HK-2 (cell line): ENCODE measurements around the gene EME2.
"Not testable (repeated sequence)": the region's sequence is repeated elsewhere in the genome, so short reads cannot be mapped to it uniquely, and the experiment has no call there.

Experiments
- DNase-seq: peaks from one replicate; pipeline ENCODE4 v3.0.0-alpha.2; 2018; ENCODE audit not compliant: unreplicated experiment

The EME2 gene

DNA sequence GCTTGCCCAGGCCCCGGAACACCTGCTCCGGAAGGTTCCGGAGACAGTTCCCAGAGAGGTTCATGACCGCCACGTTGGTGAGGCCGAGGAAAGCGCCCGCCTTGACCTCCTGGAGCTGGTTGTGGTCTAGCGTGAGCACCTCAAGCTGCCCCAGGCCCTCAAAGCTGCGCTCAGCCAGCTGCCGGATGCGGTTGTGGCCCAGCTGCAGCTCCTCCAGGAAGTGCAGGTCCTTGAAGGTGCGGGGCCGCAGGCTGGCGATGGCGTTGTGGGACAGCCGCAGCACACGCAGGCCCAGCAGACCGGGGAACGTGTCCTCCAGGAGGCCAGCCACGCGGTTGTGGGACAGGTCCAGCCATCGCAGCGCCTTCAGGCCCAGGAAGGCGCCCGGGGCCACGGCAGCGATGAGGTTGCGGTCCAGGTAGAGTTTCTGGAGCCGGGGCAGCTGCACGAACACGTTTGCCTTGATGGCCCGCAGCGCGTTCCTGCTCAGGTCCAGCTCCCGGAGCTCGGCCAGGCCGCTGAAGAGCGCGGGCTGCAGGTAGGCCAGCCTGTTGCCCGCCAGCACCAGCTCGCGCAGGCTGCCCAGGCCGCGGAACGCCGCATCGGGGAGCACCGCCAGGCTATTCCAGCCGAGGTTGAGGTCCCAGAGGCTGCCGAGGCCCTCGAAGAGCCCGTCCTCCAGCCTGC lies 18.8 kb downstream of the EME2 start:
- DNase-seq = no peak

DNA sequence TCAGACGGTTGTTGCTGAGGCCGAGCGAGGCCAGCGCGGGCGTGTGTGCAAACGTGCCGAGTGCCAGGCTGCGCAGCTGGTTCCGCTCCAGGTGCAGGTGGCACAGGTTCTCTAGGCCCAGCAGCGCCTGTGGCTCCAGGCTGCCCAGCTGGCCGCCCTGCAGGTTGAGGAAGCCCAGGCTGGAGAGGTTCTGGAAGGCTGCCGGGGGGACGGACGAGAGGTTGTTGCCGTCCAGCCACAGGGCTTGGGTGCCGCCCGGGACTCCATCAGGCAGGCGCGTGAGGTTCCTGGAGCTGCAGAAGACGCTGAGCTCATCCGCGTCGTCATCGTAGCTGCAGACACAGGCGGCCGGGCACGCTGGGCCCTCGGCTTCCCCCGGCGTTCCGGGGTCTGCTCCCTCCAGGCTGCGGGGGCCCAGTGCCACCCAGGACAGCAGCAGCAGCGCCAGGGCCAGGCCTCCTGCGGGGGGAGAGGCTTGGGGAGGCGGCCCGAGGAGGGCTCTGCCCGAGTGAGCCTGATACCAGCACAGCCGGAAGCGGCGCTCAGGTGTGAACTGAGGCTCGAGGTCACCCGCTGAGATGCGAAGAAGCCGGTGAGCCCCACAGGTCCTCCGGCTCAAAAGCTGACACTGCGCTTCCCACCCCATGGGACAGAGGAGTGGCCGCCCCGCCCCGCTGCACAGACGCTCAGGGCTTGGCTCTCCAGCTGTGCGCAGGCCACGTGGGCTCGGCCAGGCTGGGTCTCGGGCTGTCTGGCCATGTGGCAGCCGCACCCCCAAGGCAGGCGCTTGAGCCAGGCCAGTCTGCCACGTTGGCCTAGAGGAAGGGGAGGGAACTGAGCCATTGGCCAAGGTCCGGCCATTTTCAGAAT lies 19.6 kb downstream of the EME2 start:
- DNase-seq = no peak

DNA sequence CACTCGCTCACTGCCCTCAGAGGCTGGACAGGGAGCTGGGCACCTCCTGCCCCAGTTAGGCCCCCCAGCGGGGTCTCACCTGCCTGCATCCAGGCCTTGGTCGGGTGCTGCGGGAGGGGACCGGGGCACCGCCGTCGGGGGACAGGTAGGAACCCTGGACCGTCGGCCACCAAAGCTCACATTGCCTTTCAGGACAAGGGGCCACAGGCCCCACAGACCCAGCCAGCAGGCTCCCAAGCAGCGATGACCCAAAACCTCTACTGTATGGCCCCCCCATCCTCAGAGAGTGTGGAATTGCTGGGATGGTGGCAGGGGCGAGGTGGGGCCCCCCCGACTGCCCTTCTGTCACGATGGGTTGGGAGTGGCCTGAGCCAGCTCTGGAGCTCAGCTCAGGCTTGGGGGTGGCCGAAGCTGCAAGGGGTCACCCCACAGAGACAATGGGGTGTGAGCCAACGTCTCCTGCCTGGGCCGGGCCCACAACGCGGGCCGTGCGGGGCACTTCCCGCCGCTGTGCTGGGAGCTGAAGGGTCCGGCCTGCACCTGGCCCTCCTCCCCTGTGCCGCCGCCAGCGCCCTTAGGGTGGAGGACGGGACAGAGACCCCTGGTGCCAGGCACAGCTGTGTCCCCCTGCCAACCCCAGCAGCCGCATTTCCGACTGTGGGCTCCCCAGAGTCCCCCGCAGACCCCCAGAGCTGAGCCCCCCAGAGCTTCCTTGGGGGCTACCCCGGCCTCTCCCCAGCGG lies 20.4 kb downstream of the EME2 start:
- DNase-seq = no peak

DNA sequence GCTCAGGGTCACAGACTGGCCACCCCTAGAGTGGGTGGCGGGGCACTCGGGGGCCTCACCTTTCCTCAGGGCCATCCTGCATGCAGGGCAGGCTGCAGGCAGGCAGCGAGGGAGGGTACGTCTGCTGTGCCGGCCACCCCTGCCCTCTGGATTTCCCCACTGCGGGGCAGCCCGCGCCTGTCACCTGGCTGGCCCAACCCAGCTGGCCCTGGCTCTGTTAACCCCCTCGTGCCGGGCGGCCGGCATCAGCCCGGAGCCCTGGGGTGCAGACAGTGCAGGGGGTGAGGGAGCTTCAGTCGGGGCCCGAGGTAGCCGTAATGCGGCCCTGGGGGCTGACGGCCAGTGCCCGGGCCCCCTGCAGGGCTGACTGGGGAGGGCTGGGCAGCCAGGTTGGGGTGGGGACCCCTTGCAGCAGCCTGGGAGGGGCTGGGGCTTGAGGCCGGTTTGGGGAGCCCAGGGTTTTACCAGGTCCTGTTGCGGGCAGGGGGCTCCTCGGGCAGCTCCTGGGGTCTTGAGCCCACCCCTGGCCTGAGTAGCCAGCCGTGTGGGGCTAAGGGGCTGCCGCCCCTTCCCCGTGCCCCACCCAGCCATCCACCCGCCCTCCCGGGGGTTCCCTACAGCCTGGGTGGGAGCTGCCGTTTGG lies 21.1 kb downstream of the EME2 start, which contains the start of gene IGFALS:
Gene IGFALS, minus strand, starts transcription at position 128 of the 643 bp plus-strand sequence. Its CDS starts 53 bp downstream, at position 75.
- DNase-seq = no peak

DNA sequence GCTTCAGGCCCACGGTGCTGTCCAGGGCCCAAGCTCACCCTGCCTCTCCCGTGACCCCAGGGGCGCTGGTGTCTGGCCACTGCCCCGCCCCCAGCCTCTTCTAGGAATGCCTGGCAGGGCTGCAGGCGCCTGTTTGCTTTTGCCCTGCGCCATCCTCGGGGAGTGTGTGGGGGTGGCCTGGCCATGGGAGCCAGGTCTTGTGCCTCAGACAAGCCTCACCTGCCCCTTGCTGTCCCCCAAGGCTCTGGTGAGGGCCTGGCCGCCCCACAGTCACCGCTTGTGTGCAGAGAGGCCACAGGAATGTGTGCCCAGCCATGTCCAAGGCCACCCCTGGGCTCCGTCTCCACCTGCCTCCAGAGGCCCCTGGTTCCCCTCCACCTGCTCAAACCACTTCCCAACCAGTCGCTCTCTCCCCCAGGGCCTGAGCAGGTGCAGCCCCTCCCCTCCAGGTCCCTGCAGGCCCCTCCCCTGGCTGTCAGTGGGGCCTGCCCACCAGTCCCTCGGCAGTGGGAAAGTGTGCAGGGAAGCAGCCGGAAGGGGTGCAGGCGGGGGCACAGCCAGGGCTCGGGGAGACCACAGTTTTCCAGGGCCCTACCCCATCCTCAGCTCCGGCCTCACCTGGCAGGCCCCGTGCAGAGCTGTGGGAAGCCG lies 21.7 kb downstream of the EME2 start:
- no peak for DNase-seq

DNA sequence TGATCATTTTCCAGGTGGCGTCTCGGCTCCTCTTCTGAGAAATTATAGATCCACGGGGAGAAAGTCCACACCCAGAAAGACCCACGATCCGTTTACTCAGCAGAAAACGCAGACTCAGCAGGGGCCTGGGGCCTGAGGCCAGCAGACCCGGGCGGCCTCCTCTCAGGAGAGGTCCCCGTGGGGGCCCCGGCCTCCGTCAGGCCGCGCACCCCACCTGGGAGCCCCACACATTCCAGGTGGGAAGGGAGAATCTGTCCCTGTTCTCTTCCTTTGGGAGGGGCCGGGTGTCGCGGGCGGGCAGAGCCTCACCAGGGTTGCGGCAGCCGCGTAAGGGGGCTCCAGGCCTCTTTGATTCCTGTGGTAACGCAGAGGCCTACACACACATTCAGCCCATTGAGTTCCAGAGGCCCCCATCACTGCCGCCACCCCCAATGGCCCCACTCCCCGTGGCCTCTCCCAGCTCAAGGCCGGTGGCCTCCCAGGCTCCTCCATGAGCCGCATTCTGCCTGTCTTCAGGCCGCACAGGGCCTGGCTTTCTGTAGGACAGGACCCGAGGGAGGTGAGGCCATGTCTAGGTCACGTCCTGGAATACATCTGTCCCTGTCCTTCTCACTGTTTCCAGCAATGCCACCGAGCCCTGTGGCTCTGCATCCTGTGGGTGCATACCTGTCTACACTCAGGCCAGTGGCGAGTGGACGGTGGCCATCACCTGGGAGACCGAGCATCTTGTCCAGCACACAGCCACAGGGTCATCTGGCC lies 22.5 kb downstream of the EME2 start:
- no peak for DNase-seq

DNA sequence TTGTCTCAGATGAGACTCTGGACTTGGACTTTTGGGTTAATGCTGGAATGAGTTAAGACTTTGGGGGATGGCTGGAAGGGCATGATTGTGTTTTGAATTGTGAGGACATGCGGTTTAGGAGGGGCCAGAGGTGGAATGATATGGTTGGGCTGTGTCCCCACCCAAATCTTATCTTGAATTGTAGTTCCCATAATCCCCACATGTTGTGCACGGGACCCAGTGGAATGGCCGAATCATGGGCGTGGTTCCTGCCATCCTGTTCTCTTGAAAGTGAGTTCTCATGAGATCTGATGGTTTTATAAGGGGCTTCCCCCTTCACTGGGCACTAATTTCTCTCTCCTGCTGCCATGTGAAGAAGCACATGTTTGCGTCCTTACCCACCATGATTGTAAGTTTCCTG lies 26.7 kb downstream of the EME2 start:
- not testable (repeated sequence) for DNase-seq

DNA sequence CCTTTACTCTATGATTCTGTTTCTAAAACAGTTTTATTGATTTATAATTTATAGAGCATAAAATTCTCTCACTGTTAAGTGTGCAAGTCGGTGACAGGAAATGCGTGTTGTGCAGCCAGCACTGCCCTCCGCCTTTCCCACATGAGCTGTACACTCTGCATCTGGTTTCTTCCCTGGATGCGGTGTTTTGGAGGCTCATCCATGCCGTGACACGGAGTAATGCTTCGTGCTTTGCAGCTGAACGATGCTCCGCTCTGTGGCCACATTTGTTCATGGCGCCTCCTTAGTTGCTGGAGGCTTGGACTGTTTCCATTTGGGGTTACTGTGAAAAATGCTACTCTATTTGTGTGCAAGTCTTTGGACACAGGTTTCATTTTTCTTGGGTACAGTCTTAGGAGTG lies 28.1 kb downstream of the EME2 start:
- no peak for DNase-seq

DNA sequence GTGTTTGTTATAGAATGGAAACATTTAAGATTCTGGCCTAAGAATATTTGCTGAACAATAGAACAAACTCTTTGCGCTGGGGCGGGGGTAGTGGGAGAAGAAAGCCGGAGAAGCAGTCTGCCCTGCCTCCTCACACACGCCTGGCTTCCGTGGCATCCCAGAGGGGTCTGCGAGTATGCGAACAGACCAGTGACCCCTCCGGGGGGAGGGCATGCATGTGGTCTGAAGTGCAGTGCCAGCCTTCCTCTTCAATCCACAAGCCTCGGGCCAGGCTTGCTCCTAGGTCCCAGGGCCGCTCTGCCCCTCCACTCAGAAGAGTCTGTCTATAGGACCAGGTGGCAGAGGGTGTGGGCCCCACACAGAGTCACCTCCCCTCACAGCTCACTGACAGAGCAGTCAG lies 35.0 kb downstream of the EME2 start:
- no peak for DNase-seq

DNA sequence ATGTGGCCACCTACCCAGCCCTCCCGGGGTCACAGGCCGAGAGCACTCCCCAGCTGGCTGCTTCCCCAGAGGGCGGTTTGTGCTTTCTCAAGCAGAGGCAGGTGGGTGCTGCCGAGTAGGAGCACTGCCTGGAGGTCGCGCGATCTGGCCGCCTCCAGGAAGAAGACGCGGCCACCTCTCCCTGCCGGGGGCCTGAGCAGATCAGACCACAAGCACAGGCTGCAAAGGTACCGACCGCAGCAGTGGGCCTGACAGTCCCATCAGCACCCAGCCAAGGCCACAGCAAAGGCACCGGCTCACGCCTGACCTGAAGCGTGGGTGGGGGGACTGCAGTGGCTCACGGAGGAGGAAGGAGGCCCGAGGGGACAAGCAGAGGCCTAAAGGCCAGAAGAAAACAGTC lies 36.1 kb downstream of the EME2 start:
- no peak for DNase-seq

DNA sequence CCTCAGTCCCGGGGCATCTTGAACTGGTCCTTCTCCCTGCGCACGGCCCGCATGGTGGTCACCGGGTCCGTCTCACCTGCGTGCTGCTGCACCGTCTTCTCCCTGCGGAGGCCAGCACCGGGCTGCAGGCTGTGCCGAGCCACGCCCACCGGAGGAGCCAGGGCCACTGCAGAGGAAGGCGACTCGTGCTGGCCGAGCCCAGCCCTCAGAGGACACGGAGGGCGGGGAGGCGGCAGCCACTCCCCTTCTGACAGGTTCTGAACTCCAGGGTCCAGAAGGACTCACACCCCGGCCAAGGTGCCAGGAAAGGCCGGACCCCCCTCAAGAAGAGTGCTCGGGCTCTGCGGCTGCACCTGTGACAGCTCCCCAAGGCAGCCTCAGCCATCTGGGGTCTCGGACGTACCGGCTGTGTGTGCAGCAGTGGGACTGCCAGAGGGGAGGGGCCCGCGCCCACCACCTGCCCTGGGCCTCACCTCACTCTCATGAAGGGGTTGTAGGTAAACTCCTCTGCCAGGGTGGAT lies 36.7 kb downstream of the EME2 start:
- DNase-seq = no peak

DNA sequence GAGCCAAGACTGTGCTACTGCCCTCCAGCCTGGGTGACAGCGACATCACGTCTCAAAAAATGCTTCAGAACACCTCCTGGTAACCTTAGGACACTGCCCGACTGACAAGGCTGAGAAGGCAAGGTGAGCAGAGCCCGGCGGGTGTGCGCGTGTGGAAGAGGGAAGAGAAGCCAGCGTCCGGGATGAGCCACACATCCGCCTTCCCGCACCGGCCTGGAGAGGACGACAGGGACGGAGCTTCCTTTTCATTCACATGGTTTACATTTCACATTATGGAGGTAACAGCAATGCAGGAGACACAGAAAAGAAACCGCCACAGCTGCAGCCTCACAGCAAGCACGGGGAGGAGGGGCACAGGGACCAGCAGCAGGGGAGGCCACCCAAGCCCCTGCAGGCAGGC lies 37.5 kb downstream of the EME2 start:
- DNase-seq = no peak

DNA sequence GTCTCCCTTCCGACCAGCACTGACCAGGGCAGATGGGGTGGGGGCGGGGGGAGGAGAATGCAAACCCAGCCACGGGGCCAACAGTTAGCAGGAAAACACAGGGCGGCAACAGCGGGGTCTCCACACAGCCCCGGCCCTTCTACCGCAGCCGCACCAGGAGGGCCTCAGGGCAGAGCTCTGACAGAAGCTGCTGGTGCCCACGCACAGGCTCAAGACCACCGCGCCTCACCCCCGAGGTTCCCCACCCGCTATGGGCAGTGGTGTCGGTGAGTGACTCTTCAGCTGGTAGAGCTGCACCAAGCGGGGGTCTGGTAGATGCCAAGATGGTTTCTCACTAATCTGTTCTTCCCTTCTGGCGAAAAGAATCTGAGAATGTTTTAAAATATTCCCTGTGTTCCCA lies 37.9 kb downstream of the EME2 start:
- DNase-seq = no peak

DNA sequence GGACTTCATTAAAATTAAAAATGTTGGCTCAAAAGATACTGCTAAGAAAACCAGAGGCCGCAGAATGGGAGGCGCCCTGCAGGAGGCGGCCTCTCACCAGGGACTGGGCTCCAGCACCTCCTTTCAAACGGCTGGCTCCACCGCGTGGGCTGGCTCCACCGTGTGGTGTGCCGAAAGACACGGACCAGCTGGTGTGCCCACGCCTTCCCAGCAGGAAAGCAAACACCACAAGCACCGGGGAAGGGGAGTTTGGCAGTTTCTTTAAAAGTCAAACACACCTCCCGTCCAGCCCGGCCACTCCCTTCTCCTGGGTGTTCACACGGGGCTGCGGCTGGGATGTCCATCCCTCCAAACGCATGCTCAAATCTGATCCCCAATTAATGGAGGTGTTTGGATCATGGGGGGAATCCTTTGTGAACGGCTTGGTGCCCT lies 40.1 kb downstream of the EME2 start:
- no peak for DNase-seq

DNA sequence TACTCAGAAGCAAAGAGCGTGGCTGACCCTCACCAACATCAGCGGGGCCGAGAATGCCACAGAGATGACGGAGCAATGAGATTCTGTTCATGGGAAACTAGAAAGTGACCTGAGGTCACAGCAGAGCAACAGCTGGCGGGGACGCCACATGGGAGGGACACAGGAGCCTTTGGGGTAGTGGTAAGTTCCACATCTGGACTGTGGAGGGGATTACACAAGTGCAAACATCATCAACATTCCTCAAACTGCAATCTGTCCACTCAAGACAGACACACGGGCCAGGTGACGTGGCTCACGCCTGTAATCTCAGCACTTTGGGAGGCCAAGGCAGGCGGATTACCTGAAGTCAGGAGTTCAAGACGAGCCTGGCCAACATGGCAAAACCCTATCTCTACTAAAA lies 42.9 kb downstream of the EME2 start:
- no peak for DNase-seq

DNA sequence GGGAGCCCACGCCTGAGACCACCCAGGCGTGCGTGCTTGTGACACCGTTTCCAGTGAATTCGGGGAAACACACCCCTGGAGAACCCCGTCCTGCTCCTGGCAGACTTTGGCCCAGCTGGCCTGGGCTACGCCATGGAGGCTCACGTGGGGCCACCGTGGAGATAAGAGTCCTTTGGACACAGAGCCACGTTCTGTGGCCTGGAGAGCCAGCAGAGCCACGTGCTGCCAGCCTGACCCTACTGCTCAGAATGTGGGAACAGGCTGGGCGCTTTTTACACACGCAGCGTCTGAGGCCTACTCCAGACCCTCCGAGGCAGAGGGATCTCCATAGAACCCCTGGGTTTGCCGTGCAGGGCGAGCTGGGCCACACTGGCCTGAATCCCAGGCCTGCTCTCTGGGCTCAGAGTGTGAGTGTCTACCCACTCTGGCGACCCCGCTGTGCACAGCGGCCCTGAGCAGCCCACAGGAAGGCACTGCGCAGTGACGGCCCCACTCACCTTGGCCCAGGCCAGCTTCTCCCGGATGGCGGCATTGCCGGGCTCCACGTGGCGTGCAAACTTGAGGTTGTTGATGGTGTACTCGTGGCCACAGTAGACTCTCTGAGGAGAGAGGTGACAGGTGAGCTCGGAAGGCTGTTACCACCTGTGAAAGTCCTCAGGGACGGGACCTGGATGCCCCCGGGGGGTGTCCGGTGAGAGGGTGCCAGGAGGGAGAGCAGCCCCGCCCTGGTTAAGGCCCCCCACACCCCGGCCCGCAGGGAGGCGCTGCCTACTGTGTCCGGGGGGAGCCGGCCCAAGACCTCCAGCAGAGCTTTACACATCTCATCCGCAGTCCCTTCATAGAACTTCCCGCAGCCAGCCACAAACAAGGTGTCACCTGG lies 44.0 kb downstream of the EME2 start:
- no peak for DNase-seq

DNA sequence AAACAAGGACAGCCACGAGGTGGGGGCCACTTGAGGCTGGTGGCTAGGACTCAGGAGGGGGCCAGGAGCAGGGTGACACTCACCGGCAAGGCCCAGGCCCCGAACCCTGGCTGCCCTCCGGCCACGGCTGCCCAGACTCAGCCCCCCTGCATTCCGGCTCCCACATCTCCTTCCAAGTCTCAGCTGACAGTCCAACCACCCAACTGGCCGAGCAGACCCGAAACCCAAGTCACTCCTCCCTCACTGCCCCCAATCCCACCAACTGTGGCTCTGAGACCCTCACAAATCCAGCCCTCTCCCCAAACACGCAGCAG lies 44.6 kb downstream of the EME2 start:
- no peak for DNase-seq

DNA sequence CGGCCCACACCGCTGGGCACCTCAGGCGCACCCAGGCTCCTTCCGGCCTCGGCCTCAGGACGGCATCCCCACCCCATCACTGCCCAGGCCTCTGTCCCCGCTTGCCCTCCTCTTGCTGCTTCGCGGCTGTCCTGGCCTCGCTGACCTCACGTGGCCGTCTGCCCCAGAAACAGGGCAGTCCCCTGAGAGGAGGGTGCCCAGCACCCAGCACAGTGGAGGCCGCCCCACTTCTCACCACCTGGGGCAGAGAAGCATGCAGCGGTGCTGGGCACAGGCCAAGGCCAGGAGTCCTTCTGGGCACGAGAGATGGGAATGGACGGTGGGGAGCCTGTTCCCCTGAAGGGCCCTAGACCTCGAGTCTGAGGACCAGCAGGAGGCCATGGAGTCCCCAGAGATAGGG lies 45.1 kb downstream of the EME2 start:
- DNase-seq = no peak

DNA sequence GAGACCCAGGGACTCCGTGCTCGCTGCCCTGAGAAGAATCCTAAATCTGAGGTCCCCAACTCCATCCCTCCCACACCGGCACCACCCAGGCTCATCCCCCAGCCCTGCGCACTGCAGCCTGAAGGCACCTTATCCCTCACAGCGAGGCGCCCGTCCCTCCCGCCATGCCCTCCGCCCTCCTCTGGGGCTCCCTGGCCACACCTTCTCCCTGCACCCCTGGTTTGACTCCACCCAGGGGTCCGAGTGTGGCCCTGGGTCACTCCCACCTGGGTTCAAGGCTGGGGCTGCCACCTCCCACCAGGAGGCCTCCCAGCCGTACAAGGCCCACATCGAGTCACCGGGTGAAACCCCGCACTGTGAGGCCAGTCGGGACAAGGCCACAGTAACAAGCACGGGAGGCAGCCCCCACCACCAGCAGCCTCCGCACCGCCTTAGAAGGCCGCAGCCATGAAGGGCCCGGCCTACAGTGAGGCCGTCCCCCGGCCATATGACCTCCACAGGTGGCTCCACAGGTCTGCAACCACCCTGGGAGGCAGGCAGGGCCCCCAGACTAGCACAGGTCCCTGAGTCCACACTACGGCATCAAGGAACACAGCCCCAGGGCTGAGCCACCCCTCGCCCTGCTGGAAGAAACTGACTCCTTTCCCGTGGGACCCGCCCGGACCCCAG lies 45.7 kb downstream of the EME2 start:
- no peak for DNase-seq
